ENCODE data around the gene COG4.

DNA sequence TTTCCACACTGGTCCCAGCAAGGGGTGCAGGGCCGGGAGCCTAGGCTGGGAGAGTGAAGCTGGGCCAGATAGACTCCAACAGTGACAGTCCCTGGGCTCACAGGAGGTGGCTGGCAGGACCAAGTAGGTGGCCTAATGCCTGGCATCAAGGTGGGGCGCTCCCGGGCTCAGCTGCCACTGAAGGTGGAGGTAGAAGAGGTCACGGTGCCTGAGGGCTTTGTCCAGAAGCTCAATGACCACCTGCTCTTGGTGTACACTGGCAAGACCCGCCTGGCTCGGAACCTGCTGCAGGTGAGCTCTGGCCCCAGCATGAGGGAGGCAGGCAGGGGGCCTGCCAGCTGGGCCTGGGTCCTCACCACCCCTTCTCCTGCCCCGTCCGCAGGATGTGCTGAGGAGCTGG, 45.2 kb downstream of the COG4 start:
- no peak for TF ChIP-seq ELF1 (IDR thresholded peaks at IDR 0.05; ENCODE audit: borderline replicate concordance, low read depth)
- no peak for TF ChIP-seq POLR2AphosphoS5 (IDR thresholded peaks at IDR 0.05; ENCODE audit: low read depth, low read length)
- TF ChIP-seq, protein P1, sequence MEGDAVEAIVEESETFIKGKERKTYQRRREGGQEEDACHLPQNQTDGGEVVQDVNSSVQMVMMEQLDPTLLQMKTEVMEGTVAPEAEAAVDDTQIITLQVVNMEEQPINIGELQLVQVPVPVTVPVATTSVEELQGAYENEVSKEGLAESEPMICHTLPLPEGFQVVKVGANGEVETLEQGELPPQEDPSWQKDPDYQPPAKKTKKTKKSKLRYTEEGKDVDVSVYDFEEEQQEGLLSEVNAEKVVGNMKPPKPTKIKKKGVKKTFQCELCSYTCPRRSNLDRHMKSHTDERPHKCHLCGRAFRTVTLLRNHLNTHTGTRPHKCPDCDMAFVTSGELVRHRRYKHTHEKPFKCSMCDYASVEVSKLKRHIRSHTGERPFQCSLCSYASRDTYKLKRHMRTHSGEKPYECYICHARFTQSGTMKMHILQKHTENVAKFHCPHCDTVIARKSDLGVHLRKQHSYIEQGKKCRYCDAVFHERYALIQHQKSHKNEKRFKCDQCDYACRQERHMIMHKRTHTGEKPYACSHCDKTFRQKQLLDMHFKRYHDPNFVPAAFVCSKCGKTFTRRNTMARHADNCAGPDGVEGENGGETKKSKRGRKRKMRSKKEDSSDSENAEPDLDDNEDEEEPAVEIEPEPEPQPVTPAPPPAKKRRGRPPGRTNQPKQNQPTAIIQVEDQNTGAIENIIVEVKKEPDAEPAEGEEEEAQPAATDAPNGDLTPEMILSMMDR (IDR thresholded peaks at IDR 0.05 in 2 of 3, conservative IDR thresholded peaks at IDR 0.05 in 1 of 3; ENCODE audit: borderline replicate concordance in 1 of 3, insufficient read depth in 1 of 3, low read depth in 2 of 3, low read length in 2 of 3) = no peak
- TF ChIP-seq, protein P2, sequence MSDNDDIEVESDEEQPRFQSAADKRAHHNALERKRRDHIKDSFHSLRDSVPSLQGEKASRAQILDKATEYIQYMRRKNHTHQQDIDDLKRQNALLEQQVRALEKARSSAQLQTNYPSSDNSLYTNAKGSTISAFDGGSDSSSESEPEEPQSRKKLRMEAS (IDR thresholded peaks at IDR 0.05) = no peak
- TF ChIP-seq EZH2 (IDR thresholded peaks at IDR 0.05) = no peak
- TF ChIP-seq CBX3 (IDR thresholded peaks at IDR 0.05; ENCODE audit: low read depth) = no peak
- no peak for TF ChIP-seq FOSL1 (IDR thresholded peaks at IDR 0.05; ENCODE audit: low read depth)
- TF ChIP-seq YY1 (IDR thresholded peaks at IDR 0.05; ENCODE audit: extremely low read depth, insufficient replicate concordance, low read depth, low read length) = no peak
- no peak for TF ChIP-seq ZNF274 (IDR thresholded peaks at IDR 0.05; ENCODE audit: low read depth, low read length)
- no peak for TF ChIP-seq POLR2A (IDR thresholded peaks at IDR 0.05; ENCODE audit: borderline replicate concordance, extremely low read depth, insufficient read depth, insufficient read length)
